ENCODE data around the gene PPP1R12C.

DNA sequence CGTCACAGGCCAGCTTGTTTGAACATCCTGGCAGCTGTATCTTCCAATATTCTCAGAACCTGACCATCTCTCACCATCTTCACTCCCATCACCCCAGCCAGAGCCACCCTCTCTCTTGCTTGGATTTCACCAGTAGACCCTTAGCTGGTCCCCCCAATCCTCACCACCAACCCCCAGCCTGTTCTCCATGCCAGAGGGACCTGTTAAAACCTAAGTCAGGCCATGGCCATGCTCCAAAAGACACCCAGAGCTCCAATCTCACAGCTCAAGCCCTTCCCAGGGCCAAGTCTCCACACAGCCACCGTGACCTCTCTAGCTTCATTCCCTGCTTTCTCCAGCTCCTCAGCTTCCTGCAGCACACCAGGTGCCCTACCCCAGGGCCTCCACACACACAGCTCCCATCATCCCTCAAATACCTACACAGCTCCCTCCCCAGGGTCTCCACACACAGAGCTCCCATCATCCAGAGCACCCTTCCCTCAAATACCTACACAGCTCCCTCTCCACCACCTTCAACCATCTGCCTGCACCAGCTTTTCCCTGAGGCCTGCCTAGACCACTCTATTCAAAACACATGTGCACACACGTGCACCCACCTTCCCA lies 28.0 kb downstream of the PPP1R12C start:
- TF ChIP-seq REST (IDR thresholded peaks at IDR 0.05; ENCODE audit: insufficient read depth in 1 of 2, low read depth in 2 of 2, low read length in 2 of 2) (no peak), POLR2AphosphoS5 (IDR thresholded peaks at IDR 0.05; ENCODE audit: low read depth, low read length) (no peak)
